ENCODE measurements around the gene GRAP. TPM values are rescaled to one million over a fixed set of nuclear protein-coding genes. Genes with fewer than 3 reads are reported as not detected.

The GRAP gene
- polyA plus RNA-seq, 4 donors, result 5.2 to 7.2 (median 6.3) TPM

Other genes starting within 250 kb of the GRAP start
- gene PRPSAP2, start 188.8 kb downstream of the GRAP start, polyA plus RNA-seq (ENCODE audit: insufficient read length in 4 of 4), result 10 to 100 TPM; 54.2 to 66.9 (median 57.3) TPM
- under 1 TPM; 0.22 to 0.77 (median 0.45) TPM for gene SLC5A10, start 94.8 kb downstream of the GRAP start, polyA plus RNA-seq (ENCODE audit: insufficient read length in 4 of 4)
- 1 to 10 TPM; 6.7 to 8.6 (median 7.7) TPM for gene FAM83G, start 42.2 kb downstream of the GRAP start, polyA plus RNA-seq (ENCODE audit: insufficient read length in 4 of 4)
- 1 to 10 TPM; 1.8 to 8.2 (median 5.1) TPM for gene GRAPL, start 80.6 kb upstream of the GRAP start, polyA plus RNA-seq (ENCODE audit: insufficient read length in 4 of 4)
- gene EPN2, start 190.4 kb upstream of the GRAP start, polyA plus RNA-seq (ENCODE audit: insufficient read length in 4 of 4), result 10 to 100 TPM; 45.2 to 52.9 (median 47.5) TPM

Measured in left renal cortex interstitium (tissue), 4 donors.